ENCODE data around the gene SHC3.

DNA sequence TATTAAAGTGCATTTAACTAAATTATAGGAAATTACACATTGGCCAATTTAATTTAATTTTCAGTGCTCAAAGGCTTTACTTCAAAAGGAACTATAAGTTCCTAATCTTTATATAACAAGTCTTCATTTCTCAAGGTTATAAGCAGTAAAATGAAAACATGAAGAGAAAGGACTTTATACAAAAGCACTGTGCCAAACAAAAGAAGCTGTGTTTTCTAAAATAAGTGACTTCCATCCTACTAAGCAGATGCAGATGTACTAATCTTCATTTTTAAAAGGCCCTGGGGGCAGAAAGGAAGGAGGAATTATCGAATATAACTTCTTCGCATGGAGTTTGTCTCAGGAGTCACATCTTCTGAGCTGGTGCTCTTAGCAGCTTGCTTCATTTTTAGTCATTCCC lies 81.4 kb downstream of the SHC3 start:
- TF ChIP-seq GATA2 (IDR thresholded peaks at IDR 0.05; ENCODE audit: low read depth, low read length) (no peak), GATA3 (IDR thresholded peaks at IDR 0.05; ENCODE audit: low read depth, low read length) (no peak)
